ENCODE measurements around the gene ZNF827.
A peak's percentile ranks its signal among the peaks of the same experiment; 100 is the strongest.

ZNF827 gene

GRCh38 chr4:145898466-145898865 is 40.2 kb downstream of the ZNF827 start:
- DNase-seq (ENCODE audit: low read depth) = no peak
- H3K4me3 ChIP-seq (ENCODE audit: low read depth, low read length) = no peak overlapping the region

DNA sequence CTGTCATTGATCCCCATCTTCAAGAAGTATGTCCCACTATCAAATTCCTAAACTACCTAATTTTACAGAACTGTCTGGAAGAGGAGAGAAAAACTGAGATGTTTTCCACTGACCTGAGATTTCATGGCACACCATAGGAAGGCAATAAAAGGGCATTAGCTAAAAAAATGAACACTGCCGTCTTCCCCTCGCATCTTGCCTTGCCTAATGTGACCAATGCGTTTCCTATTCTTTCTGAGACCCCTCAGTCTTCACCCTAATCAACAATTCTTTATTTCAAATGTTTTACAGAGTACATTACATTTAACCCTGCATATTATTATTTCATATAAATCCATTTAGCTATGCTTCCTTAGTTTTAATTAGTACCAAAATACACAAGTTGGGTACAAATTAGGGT is 43.6 kb downstream of the ZNF827 start:
- no peak for DNase-seq (ENCODE audit: low read depth)
- no peak overlapping the region for H3K4me3 ChIP-seq (ENCODE audit: low read depth, low read length)

- DNase-seq (ENCODE audit: low read depth) = no peak
- no peak overlapping the region for H3K4me3 ChIP-seq (ENCODE audit: low read depth, low read length)
These were observed 46.7 kb downstream of the ZNF827 start for GRCh38 chr4:145891958-145892357.

DNA sequence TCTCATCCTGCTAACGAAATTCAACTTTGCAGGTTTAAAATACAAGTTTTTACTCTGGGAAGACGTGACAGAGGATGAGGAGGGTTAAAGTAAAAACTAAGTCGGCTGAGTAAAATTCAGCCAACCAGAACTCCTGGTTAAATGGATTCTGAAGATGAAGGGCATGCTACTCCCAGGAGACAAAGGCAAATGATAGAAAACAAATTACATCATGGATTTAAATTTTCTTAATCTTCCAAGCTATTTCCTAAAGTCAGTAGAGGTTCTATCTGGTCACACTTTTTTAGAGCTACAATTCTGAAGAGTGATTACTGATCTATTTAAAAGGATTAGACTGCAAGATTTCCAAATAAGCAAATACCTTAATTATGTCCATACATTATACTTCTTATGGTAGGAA is 47.9 kb downstream of the ZNF827 start:
- DNase-seq (ENCODE audit: low read depth) = no peak
- H3K4me3 ChIP-seq (ENCODE audit: low read depth, low read length) = no peak overlapping the region

DNA sequence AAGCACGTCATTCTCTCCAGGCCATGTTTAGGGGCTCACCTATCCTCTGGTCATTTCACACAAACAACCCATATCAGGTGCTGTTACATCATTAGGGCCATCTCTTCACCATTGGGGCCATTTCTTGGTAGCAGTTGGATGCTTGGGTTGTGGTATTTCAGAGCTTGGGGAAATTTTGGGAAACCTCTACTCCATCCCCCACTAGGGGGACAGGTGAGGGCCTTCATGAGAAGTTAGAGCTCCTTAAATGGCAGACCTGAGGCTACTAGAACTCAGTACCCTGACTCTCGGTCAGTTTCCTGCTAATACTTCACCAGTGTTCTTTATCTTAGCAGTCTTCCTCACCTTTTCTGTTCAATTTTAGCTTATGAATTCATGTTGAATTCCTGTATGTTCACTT is 50.2 kb downstream of the ZNF827 start:
- no peak overlapping the region for H3K4me3 ChIP-seq (ENCODE audit: low read depth, low read length)
- no peak for DNase-seq (ENCODE audit: low read depth)

GRCh38 chr4:145887241-145887991 is 51.2 kb downstream of the ZNF827 start:
- H3K4me3 ChIP-seq (ENCODE audit: low read depth, low read length) = no peak overlapping the region
- DNase-seq (ENCODE audit: low read depth) = peak; percentile 44

DNA sequence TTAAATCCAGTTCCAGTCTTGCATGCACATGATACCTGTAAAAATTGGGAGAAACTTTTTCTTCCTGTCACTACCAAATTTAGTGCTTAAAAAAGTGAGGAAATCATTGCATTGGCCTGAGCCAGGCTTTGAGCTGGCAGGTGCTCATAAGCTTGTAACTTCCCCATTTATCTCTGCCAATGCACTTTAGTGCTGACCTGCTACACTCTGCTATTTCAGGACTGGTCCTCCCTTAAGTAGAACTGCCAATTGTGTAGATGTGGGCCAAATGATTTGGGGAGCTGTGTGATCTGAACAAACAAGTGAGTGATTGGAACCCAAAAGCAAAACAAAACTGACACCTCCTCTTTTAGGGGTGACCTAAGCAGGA is 51.8 kb downstream of the ZNF827 start:
- H3K4me3 ChIP-seq (ENCODE audit: low read depth, low read length) = no peak overlapping the region
- DNase-seq (ENCODE audit: low read depth) = no peak

GRCh38 chr4:145885666-145886065 is 53.0 kb downstream of the ZNF827 start:
- H3K4me3 ChIP-seq (ENCODE audit: low read depth, low read length) = no peak overlapping the region
- DNase-seq (ENCODE audit: low read depth) = no peak

DNA sequence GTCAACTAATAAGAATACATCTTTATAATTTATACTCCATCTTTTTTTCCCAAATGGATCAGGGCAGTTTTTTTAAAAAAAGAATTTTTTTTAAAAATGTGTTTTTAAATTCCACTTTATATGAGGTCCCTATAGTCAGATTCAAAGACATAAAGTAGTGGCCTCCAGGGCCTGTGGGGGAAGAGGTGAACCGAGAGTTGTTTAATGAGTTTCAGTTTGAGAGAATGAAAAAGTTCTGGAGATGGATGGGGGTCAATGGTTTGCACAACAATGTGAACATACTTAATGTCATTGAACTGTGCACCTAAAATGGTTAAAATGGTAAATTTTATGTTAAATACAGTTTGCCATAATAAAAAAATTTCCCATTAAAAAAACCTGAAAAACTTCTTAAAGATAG is 53.8 kb downstream of the ZNF827 start:
- DNase-seq (ENCODE audit: low read depth) = no peak
- H3K4me3 ChIP-seq (ENCODE audit: low read depth, low read length) = no peak overlapping the region

- no peak overlapping the region for H3K4me3 ChIP-seq (ENCODE audit: low read depth, low read length)
- no peak for DNase-seq (ENCODE audit: low read depth)
These were observed 55.4 kb downstream of the ZNF827 start for GRCh38 chr4:145883101-145883694.

GRCh38 chr4:145882604-145883003 is 56.0 kb downstream of the ZNF827 start:
- H3K4me3 ChIP-seq (ENCODE audit: low read depth, low read length) = no peak overlapping the region

DNA sequence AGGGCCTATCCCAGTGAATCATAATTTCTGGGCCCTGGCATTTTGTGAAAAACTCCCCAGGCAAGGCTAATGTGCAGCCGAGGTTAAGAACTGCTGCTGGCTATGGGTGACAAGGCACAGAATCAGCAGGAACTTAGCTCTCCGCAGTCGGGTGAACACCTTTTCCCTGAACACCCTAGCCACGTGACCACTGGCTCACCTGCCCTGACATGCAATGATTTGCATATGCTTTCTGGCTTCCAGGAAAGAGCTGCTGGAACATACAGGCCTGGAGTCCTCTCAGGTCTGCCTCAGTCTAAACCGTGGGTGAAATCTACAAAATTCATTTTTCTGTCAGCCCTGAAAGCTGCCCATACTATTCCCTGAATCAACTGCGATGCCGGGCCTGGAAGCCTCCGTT is 56.6 kb downstream of the ZNF827 start:
- no peak overlapping the region for H3K4me3 ChIP-seq (ENCODE audit: low read depth, low read length)
- DNase-seq (ENCODE audit: low read depth) = no peak

More at GRCh38 chr4:145882604-145883003, 56.0 kb downstream of the ZNF827 start:
- DNase-seq (ENCODE audit: low read depth) = no peak

GRCh38 chr4:145881576-145881975 is 57.0 kb downstream of the ZNF827 start:
- no peak overlapping the region for H3K4me3 ChIP-seq (ENCODE audit: low read depth, low read length)
- DNase-seq (ENCODE audit: low read depth) = no peak

- no peak for DNase-seq (ENCODE audit: low read depth)
- H3K4me3 ChIP-seq (ENCODE audit: low read depth, low read length) = no peak overlapping the region
These were observed 58.2 kb downstream of the ZNF827 start for GRCh38 chr4:145880355-145880960.

DNA sequence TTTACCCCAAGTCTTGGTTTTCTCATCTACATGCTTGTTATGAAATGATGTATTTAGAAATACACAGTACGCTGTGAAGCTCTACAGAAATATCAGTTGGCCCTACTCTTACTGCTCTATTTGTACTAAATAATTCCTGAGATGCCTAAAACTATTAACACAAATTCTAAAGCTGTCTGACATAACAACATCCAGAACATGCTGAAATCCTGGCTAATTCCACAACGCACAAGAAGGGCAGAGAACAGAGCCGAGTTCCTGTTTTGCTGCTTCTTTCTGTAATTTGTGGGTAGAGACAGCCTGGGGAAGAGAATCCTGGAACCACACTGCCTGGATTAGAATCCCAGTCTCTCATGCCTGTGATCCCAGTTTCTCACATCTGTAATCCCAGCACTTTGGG is 59.0 kb downstream of the ZNF827 start:
- H3K4me3 ChIP-seq (ENCODE audit: low read depth, low read length) = no peak overlapping the region
- DNase-seq (ENCODE audit: low read depth) = peak; percentile 14

- DNase-seq (ENCODE audit: low read depth) = peak; percentile 43
These were observed 59.9 kb downstream of the ZNF827 start for GRCh38 chr4:145878501-145879435.

DNA sequence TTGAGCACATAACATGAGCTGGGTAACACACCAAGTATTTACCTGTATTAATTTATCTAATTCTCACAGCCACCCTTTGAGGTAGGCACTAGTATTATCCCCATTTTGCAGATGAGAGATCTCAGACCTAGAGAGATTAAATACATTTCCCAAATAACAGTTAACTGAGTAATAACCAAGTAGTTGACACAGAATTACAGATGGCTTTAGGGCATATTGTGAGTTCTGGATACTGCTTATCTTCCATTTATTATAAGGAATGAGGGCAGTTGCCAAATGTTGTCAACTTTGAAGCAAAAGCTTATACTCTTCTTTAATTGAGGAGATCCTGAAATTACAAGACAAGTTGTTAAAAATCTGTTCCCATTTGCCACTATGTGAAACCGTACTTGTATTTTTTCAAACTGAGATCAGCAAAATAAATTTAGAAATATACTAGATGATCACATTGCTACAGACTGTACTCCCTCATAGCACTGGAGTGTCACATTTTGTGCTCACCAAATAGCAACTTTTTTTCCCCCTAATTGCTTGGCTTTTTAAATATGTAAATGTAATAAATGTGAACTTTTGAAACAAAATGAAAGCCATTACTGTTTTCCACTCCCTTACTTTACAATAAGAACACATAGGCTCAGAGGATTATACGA is 62.0 kb downstream of the ZNF827 start:
- DNase-seq (ENCODE audit: low read depth) = no peak
- no peak overlapping the region for H3K4me3 ChIP-seq (ENCODE audit: low read depth, low read length)

More at GRCh38 chr4:145878501-145879435, 59.9 kb downstream of the ZNF827 start:
- H3K4me3 ChIP-seq (ENCODE audit: low read depth, low read length) = no peak overlapping the region

- DNase-seq (ENCODE audit: low read depth) = no peak
These were observed 64.7 kb downstream of the ZNF827 start for GRCh38 chr4:145873901-145874300.

GRCh38 chr4:145871209-145871608 is 67.4 kb downstream of the ZNF827 start:
- no peak overlapping the region for H3K4me3 ChIP-seq (ENCODE audit: low read depth, low read length)
- no peak for DNase-seq (ENCODE audit: low read depth)

More at GRCh38 chr4:145873901-145874300, 64.7 kb downstream of the ZNF827 start:
- no peak overlapping the region for H3K4me3 ChIP-seq (ENCODE audit: low read depth, low read length)
